Measurements from ENCODE around the gene GDI1. TPM values are rescaled to one million over a fixed set of nuclear protein-coding genes. Genes with fewer than 3 reads are reported as not detected.
"Not testable (repeated sequence)": the region's sequence is repeated elsewhere in the genome, so short reads cannot be mapped to it uniquely, and the experiment has no call there.

The GDI1 gene
- 164 TPM for polyA plus RNA-seq (2012; ENCODE audit: insufficient read depth, insufficient read length)

DNA sequence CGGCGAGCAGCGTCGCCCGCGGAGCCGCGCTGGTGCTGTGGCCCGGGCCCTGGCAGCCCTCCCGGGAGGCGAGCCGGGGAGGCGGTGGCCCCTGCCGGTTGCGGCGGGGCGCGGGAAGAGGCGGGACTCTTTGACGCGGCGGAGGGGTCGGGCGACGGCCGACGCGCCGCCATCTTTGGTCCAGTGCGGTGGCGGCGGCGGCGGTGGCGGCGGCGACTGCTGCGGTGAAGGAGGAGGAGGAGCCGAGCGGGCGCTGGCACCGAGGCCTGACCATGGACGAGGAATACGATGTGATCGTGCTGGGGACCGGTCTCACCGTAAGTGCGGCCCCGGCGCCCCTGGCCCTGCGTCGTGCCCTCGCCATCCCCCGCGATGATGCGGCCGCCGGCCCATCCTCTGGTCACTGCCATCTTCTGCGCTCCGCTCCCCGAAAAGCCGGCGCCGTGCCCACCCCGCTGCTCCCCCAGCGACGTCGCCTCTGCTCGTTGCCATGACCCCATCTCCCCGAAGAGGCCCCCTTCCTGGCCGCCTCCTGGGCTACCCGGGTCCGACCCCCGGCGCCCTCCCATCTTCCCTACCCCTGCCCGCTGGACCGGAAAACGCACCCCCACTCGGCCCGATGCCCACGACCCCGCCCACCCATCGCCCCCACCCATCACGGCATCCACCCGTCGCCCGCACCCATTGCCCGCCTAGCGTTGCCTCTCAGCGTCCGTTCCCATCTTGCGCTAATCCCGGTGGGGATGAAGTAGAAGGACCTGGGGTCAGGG lies at the start of gene GDI1:
Gene GDI1, plus strand, starts transcription at position 172 of the 770 bp plus-strand sequence. Its CDS starts 101 bp downstream, at position 273.
- no peak for DNase-seq (ENCODE audit: low read depth, low spot score)
- H3K4me3 ChIP-seq (ENCODE audit: low read length): peak within 1 kb of the TSS; percentile 59

DNA sequence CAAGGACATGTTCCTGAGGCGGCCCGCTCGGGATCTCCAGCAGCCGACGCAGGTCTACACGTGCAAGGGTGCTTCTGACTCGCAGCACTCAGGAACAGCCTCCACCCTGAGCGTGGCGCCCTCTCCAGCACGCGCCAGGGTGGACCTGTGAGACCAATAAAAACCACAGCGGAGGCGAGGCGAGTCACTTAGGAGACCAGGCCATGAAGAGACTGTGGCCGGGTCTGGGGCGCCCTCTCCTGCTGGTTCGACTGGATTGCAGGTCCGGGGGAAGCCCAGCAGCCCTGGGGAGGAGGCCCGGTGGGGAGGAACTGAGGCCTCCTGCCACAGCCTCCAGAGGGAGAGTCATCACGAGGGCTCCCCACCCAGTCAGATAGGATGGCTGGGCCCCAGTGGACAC lies 48.9 kb upstream of the GDI1 start:
- not testable (repeated sequence) for H3K4me3 ChIP-seq (ENCODE audit: low read length); DNase-seq (ENCODE audit: low read depth, low spot score)

DNA sequence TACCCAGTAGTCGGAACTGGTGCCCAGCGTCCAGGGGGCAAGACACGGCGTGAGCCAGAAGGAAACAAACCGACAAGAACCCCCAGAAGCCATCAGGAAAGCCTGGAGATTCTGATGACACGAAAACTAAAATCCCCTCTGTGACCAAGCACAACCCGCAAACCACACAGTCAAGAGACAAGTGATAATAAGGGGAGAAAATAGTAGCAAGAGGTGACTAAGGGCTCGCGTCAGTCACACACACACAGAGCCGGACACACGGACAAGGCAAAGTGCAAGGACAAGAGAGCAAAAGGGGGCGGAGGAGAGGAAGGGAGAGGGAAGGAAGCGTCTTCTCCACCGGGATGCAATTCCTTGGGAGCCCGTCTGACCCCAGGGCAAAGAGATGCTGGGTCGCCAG lies 48.3 kb upstream of the GDI1 start:
- DNase-seq (ENCODE audit: low read depth, low spot score); H3K4me3 ChIP-seq (ENCODE audit: low read length): not testable (repeated sequence)

DNA sequence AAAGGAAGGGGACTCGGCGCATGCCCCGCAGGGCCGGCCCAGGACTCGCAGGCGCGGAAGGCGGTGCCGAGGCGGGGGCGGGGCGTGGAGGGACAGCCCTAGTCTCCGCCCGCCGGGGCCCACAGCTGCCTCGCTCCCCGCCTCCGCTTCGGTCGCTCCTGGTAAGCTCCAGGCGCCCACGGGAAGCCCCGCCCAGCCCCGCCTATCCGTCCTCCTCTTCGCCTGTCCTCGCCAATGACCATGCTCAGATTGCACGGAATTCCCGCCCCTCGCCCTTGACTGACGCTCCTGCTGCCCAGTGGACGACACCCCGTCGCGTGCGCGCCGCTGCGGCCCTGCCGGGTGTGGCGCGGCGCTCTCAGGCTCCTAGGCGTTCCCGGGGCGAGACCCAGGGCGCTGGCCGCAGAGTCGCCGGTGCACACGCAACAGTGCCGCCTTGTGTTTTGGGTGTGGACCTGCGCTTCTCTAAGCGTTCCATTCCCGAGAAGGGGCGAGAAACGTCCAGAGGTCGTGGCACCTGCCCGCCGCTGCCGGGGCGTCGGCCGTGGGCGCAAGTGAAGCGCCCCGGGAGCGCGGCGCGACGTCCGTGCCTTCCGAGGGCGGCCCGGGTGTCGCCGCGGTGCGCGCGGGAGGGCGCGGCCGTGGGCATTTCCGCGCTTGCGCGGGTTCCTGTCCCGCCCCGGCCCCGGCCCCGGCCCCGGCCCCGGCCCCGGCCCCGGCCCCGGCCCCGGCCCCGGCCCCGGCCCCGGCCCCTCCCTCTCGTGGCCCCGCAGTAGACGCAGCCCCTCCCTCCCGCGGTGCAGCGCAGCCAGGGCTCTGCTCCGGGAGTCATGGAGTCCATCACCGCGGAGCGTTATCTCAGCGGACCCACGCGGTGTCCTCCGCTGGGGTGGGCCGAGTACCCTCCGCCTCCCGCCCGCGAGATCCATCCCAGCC lies 46.9 kb upstream of the GDI1 start:
- not testable (repeated sequence) for DNase-seq (ENCODE audit: low read depth, low spot score); H3K4me3 ChIP-seq (ENCODE audit: low read length)

DNA sequence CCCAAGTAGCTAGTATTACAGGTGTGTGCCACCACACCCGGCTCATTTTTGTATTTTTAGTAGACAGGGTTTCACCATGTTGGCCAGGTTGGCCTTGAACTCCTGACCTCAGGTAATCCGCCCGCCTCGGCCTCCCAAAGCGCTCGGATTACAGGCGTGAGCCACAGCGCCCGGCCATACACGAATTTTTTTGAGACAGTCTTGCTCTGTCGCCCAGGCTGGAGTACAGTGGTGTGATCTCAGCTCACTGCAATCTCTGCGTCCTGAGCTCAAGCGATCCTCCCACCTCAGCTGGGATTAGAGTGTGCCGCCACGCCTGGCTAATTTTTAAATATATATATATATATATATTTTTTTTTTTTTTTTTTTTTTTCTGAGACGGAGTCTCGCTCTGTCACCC lies 40.6 kb upstream of the GDI1 start:
- not testable (repeated sequence) for DNase-seq (ENCODE audit: low read depth, low spot score)

DNA sequence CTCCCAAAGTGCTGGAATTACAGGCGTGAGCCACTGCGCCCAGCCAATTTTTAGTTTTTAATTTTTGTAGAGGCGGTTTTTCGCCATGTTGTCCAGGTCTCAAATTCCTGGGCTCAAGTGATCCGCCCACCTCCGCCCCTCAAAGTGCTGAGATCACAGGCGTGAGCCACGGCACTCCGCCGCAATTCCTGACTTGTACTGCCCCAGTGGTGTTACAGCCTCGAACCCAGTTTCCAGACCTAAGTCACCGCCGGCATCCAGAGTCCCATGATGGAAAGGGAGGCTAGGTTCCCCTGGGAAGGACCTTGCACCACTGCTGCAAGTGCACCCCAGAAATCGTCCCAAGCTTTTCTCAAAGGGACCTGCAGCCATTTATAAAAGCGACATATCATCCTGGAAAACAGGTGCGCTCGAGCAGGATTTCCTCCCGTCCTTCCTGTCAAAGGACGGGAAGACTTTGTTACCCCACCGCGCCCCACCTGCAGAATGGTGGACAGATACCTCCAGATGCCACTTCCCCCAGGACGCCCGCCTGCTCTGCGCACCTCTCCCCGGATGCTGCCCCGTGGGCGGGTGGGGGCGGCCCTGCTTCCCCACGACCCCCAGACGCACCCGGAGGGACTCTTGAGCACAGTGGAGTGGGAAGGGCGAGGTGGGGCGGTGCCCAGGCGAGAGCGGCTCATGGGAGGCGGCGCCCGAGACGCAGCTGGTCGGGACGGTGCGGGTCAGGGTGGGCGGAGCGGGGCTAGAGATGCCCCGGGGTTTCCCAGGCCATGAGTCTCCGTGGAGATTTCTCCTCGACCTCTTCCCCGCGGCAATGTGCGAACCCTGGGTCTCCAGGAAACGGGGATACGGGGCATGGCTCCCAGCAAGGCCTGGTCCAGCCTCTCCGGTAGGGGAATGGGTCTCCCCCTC lies 39.7 kb upstream of the GDI1 start:
- DNase-seq (ENCODE audit: low read depth, low spot score): no peak
- H3K4me3 ChIP-seq (ENCODE audit: low read length): peak overlapping the region; percentile 90

More for the DNA sequence above, 40.6 kb upstream of the GDI1 start:
- not testable (repeated sequence) for H3K4me3 ChIP-seq (ENCODE audit: low read length)

DNA sequence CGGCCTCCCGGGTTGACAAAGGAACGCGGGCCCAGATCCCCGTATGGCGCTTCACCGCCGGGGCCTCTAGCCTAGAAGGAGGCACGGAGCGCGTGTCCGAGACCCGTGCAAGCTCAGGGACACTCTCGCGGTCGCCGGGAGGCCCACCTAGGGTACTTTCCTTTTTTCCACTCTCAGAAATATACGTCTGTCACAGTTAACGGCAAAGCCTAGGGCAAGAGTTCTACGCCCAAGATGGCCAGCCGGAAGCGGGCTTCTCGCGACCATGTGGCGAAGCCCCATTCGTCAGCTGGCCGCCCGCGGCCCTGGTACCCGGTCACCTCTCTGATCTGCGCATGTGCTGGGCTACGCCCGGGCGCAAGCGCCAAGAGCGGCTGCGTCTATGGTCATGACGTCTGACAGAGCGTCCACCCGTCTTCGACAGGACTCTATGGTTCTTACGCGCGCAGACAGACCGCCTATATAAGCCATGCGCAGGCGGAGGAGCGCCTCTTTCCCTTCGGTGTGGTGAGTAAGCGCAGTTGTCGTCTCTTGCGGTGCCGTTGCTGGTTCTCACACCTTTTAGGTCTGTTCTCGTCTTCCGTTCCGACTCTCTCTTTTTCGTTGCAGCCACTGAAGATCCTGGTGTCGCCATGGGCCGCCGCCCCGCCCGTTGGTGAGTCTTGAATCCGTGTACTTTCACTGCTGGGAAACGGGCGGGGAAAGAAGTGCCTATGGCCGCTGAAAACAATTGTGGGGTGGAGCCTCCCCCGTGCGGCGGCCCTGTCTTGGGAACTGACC lies 38.9 kb upstream of the GDI1 start, which contains the start of gene RPL10:
Gene RPL10, plus strand, starts transcription at position 490 of the 780 bp plus-strand sequence. Its CDS starts 143 bp downstream, at position 633.
- peak; percentile 95 for DNase-seq (ENCODE audit: low read depth, low spot score)
- H3K4me3 ChIP-seq (ENCODE audit: low read length): peak within 1 kb of the TSS; percentile 90

DNA sequence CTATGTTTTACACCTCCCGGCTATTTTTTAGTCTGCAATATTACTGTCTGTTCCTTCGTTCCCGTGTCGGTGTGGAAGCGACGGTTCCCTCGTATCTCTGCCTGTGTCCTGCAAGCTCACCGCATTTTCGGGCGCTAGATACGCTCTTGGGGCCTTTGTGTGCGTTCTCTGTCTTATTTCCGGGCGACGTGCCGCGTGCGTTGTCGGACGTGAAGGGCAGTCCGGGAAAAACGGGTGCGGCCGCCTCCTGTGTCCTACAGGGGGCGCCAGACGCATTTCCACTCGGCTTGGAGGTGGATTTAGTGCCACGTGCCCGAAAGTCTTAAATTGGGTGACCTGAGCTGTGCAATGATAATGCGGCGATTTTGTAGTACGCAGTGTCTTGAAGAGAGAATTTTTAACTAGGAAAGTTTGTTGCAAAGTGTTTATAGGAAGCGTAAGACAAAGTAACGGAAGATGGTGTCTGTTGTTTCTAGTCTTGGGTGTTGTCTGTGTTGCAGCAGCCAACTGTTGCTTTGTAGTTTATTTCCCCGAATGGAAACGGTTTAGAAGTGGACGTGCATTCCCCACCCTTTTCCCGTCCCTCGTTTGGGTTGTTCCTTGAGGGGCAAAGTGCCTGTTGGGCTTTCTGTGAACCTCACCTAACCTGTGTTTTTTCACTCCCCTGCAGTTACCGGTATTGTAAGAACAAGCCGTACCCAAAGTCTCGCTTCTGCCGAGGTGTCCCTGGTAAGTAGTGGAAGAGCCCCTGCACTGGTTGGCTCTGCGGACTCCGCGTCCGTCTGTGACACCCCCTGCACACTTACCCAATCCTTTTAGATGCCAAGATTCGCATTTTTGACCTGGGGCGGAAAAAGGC lies 38.1 kb upstream of the GDI1 start:
- DNase-seq (ENCODE audit: low read depth, low spot score): peak; percentile 72
- H3K4me3 ChIP-seq (ENCODE audit: low read length): peak overlapping the region; percentile 90

DNA sequence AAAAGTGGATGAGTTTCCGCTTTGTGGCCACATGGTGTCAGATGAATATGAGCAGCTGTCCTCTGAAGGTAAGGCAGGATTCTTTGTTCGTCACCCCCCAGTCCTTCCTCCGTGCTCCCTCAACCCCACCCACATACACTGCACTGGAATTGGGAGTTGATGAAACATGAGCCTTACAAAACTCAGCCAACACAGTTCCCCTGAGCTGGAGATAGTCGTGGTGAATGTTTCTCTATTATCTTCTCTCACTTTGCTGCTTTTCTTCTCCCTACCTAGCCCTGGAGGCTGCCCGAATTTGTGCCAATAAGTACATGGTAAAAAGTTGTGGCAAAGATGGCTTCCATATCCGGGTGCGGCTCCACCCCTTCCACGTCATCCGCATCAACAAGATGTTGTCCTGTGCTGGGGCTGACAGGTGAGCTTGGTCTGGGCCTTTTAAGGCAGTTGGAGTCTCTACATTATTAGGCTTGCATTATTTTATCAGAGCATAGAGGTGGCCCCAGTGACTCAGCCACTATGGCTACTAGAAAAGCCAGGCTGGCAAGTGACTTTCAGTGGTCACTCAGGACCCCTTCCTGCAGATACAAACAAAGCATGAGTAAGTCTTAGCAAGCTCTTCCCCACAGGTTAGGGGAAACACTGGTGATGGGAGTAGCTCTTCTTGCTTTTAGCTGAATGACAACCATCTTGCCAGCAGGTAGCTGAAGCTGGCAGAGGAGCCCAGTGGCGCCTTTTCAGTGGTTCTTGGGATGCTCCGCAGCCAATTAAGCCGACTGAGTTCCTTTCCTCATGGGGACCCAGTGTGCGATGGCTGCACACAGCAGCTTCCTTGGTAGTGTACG lies 37.2 kb upstream of the GDI1 start:
- H3K4me3 ChIP-seq (ENCODE audit: low read length): peak overlapping the region; percentile 90
- no peak for DNase-seq (ENCODE audit: low read depth, low spot score)

DNA sequence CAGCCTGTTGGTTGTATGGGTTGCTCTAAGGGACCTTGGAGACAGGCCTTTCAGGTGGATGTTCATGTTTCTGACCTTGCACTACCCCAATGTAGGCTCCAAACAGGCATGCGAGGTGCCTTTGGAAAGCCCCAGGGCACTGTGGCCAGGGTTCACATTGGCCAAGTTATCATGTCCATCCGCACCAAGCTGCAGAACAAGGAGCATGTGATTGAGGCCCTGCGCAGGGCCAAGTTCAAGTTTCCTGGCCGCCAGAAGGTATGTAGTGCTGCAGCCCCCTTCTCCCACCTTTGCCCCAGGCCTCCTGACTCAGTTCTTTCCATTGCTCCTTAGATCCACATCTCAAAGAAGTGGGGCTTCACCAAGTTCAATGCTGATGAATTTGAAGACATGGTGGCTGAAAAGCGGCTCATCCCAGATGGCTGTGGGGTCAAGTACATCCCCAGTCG lies 36.6 kb upstream of the GDI1 start:
- not testable (repeated sequence) for H3K4me3 ChIP-seq (ENCODE audit: low read length); DNase-seq (ENCODE audit: low read depth, low spot score)

DNA sequence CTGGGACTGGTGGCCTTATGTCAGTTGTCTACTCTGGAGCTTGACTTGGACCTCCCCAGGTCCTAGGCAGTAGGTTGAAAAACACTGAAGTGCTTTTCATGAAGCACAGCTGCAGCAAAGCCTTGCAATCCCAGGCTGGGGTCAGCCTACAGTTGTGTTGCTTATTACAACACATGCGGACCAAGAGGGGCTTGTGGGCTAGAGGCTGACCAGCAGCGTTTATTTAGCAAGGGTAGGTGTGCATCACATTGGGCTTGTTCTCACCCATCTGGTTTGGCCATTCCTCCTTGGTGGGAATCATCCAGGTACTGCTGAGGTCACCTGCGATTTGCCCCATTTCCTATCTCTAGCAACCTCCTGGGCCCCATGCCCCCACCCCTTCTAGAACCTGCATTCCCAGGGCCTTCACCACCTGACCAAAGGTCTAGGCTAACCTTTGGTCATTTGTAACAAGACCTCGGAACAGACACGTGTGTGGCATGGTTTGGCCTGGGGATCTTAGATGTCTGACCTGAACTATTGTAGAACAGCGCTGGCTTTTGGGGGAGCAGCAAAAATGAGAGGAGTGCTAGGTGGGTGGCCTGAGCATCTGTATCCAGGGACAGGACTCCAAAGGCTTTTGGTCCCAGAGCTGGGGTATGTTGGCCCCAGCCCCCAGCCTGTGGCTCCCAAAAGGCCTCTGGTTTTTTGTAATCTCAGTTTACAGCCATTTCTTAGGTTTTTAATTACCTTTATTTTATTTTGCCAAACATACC lies 35.7 kb upstream of the GDI1 start:
- H3K4me3 ChIP-seq (ENCODE audit: low read length): no peak overlapping the region
- DNase-seq (ENCODE audit: low read depth, low spot score): no peak

DNA sequence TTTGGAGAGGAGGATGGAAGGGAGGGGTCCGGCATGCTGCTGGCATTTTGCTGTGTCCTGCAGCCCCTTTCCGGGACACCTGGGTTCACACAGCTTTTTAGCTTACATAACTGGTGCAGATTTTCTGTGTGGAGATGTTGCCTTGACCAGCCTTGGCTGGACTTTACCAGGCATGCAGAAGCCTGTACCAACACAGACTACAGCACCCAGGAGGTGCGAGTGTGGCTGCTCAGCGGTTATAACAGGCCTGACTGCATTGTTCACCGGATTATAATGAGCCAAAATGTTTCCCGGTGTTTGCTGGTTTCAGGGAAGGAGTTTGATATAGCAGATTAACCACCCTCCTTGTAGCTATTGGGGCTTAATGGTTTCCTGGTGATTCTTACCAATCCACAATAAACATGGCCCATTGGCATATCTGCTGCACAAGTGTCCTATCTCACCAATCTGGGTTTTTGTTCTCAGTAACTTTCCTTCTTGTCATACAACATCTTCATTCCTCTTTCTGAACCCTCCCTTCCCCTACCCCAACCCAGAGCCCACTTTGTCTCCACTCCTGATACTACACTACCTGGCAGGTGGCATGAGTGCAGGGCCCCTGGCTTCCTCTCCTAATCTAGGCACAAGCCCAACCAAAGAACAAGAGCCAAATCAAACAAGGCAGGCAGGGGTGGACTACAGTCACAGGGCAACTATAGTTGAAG lies 34.9 kb upstream of the GDI1 start:
- no peak overlapping the region for H3K4me3 ChIP-seq (ENCODE audit: low read length)
- DNase-seq (ENCODE audit: low read depth, low spot score): no peak

DNA sequence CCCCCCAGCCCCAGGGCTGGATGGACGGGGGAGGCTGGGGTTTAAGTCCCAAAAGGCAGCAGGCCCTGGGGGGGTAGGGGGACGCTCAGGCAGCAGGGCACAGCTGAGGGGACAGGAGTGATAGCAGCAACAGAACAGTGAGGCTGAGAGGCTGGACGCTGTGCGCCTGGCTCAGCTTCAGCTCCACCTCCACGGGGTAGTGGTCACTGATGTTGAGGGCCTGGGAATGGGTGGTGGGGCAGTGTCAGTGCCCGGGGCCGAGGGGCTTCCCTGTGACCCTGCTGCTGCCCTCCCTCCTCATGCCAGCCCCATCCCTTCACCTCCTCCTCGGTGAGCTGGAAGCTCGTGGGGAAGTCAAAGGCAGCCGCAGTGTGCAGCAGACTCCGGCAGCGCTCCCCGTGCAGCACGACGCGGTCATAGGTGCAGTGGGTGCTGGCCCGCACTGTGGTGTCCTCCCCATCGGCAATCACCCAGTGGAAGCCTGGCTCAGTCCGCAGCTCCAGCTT lies 34.3 kb upstream of the GDI1 start:
- DNase-seq (ENCODE audit: low read depth, low spot score): no peak
- H3K4me3 ChIP-seq (ENCODE audit: low read length): no peak overlapping the region

DNA sequence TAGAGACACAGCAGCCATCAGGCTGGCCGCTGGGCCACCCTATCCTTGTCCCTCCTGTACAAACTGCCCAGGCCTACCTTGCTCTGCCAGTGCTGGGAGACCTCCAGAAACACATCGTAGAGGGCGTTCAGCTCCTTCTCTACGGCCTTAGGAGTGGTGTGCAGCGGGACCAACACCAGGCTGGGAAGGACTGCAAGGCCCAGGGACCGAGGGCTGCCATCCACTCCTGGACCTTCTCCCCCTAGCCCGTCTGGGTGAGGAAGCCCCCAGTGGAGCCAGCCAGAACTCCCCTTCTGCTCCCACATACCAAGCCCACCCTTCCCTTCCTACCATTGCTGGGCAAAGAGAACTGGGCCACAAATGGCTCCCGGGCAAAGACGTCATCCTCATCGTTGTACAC lies 33.8 kb upstream of the GDI1 start:
- no peak overlapping the region for H3K4me3 ChIP-seq (ENCODE audit: low read length)
- no peak for DNase-seq (ENCODE audit: low read depth, low spot score)

DNA sequence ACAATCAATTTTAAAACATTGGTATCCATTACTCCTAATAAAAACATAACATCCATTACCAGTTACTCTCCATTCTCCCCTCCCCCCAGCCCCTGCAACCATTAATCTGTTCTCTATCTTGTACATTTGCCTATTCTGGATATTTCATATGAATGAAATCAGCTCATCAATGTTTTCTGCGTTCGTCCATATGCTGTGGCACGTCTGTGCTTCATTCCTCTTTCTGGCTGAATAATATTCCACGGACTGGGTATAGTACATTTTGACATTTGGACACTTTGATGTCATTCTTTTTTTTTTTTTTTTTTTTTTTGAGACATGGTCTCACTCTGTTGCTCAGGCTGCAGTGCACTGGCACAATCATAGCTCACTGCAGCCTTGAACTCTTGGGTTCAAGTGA lies 33.1 kb upstream of the GDI1 start:
- no peak for DNase-seq (ENCODE audit: low read depth, low spot score)
- H3K4me3 ChIP-seq (ENCODE audit: low read length): no peak overlapping the region
